IPS DF 4.7 (cell line): ENCODE data around the gene CLPSL2.

Source experiments
- DNase-seq: peaks from one replicate; pipeline ENCODE4 v3.0.0-alpha.2; 2013; ENCODE audit warnings: low spot score; ENCODE audit errors: extremely low read depth

Gene CLPSL2

GRCh38 chr6:35746516-35746915 lies 29.9 kb upstream of the CLPSL2 start:
- no peak for DNase-seq

DNA sequence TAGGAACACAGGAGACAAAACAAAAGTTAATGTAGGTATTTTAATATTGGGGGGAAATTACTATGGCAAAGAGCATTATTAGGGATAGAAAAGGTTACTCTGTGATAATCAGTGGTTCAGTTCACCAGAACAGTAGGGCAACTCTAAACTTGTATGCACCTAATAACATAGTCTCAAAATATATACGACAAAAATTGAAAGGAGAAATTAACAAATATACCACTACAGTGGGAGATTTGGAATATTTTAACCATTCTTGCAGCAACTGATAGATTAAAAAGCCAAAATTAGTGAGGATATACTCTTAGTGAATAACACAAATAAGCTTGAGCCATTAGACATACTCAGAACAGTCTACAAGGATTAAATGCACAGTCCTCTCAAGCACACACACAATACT lies 28.5 kb upstream of the CLPSL2 start:
- DNase-seq = no peak

GRCh38 chr6:35750557-35750956 lies 25.8 kb upstream of the CLPSL2 start:
- DNase-seq = no peak

DNA sequence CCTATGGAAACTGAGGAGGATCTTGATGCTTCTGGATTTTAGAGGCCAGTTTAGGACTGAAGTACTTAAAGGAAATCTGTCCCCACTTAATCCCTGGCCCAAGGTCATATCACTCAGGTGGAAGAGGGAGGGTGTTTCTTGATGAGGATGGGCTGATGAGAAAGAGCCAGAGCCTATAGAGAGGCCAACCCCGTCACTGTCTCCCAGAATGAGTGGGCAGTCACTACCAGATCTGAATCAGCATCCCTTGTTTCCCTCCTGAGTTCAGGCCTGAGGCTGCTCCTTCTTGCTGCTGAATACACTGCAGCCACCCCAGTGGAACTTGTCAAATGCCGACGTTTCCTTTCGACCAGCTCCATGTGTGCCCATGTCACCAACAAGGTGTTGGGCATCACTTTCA lies 24.8 kb upstream of the CLPSL2 start:
- DNase-seq = no peak

GRCh38 chr6:35752330-35752729 lies 24.1 kb upstream of the CLPSL2 start:
- no peak for DNase-seq

GRCh38 chr6:35754452-35755277 lies 21.7 kb upstream of the CLPSL2 start:
- no peak for DNase-seq

DNA sequence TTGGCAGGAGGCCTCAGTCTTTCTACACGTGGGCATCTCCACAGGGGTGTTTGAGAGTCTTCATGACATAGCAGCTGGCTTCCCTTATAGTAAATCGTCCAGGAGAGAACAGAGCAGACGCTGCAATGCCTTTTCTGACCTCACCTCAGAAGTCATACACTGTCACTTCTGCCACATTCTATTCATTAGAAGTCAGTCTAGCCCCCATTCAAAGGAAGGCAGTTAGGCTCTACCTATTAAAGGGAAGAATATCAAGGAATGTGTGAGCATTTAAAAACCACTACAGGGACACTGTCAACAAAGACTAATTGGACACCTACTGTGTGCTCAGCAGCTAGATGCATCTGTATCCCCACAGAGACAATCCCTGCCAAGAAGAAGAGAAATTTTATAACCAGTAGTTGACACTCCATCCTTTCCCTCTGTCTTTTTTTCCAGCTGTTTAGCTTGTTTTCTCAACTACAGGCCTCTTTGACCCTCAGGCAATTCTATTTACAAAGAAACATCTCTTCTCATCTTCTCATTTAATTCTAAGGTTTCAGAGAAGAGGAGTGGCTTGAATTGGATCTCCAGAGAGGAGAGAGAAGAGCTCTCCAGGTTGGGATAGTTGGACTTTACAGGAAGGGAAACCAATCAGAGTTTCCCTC lies 21.0 kb upstream of the CLPSL2 start:
- no peak for DNase-seq

- DNase-seq = no peak
These were observed 18.8 kb upstream of the CLPSL2 start for GRCh38 chr6:35757456-35758123.

- DNase-seq = no peak
These were observed 17.0 kb upstream of the CLPSL2 start for GRCh38 chr6:35759426-35759825.

DNA sequence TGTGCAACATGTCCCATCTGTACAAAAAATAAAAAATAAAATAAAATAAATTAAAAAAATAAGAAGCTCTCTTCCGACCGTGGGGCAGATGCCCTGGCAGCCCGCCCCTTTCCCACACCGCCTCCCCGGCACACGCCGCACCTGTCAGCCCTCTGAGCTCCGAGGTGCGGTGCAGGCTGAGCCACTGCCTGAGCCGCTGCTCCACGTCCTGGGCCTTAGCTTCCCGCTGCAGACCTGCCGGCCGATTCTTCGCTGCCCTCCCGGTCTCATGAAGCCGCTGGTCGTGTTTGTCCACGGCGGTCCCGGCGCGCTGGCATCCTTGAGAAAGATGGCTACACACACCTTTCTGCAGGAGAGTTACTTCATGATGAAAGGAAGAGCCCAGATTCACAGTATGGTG lies 10.7 kb upstream of the CLPSL2 start:
- no peak for DNase-seq

DNA sequence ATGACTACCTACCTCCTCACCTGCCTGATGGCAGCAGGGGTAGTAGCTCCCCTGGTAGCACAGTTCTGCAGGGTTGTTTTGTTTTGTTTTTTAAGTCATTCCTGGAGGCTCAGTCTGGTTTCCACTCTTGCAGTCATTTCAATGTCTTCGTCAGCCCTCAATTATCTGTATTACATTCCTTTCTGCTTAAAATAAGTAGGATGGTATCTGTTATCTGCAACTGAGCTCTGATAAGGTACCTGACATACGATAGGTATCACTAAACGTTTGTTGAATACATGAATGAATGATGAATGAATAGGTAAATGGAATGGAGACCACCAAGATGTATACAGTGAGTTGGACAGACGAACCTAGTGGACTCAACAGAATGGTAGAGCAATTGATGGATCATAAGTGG lies 7.2 kb upstream of the CLPSL2 start:
- no peak for DNase-seq

DNA sequence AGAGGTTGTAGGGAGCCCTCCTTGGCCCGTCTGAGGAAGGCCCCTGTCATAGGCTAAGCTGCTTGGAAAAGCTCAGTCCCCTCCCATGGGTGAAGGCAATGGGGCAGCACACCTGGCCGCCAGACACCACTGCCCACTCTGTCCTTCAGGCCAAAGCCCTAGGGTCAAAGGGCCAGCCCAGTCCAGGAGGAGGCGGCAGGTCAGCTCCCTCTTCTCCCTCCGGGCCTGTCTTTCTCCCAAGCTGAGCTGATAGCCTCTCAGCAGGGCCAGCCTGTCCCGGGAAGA lies 5.1 kb upstream of the CLPSL2 start:
- DNase-seq = no peak

DNA sequence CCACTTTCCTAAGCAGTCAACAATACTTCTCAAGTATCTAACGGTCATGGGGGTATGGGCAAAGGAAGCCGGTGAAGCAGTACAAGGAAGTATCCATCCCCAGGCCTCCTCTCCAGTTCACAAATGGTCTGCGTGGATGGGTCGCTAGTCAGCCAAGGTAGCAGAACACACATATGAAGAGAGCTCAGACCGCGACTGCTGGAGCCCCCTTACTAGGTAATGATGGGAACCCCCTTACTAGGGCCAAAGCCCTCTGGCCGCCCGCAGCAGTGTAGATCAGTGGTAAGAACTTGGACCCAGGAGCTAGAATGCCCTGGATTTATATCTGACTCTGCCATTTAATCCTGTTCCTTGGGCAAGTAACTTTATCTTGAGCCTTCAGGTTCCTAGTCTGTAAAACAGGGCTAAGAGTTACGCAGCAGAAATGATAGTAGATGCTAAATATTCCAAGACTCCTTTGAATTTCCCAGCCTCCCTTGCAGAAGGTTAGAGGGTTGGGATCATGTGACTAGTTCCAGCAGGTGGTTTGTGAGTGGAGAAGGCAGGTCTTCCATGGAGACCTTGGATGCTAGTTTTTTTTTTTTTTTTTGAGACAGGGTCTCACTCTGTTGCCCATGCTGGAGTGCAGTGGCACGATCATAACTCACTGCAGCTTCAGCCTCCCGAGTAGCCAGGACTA lies 2.1 kb upstream of the CLPSL2 start:
- DNase-seq = no peak

GRCh38 chr6:35775031-35775430 lies 1.4 kb upstream of the CLPSL2 start:
- no peak for DNase-seq

- DNase-seq = no peak
These were observed 1.1 kb downstream of the CLPSL2 start for GRCh38 chr6:35777356-35778102.

GRCh38 chr6:35778437-35778836 lies 2.0 kb downstream of the CLPSL2 start:
- no peak for DNase-seq

GRCh38 chr6:35780719-35781118 lies 4.3 kb downstream of the CLPSL2 start, which contains the start of gene CLPSL1:
Gene CLPSL1 (plus strand): TSS chr6:35781019. CDS start chr6:35781111, 92 bp downstream.
- DNase-seq = no peak

- no peak for DNase-seq
These were observed 4.9 kb downstream of the CLPSL2 start for GRCh38 chr6:35781290-35781689.

DNA sequence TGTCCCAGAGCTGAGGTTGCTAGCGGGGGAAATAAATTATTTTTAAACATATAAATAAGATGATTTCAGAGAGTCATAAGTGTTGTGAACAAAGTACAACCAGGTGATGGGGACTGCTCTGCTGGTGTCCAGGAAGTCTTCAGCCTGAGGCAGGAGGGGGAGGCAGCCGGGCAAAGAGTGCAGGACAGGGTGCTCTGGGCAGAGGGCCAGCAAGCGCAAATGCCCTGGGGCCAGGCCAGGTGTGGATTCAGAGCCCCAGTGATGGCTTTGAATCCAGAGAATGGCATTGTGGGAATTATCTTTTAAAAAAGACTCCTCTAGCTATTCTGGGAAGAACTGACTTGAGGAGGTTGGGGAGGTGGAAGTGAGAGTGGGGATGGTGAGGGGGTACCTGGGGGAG lies 6.0 kb downstream of the CLPSL2 start:
- no peak for DNase-seq

GRCh38 chr6:35784200-35784599 lies 7.8 kb downstream of the CLPSL2 start:
- no peak for DNase-seq

- no peak for DNase-seq
These were observed 9.9 kb downstream of the CLPSL2 start for GRCh38 chr6:35786272-35786671.
